ENCODE results near the gene SMARCD3. TPM values are rescaled to one million over a fixed set of nuclear protein-coding genes. Genes with fewer than 3 reads are reported as not detected.

Gene SMARCD3
- polyA plus RNA-seq, 1 donor: 80.6 TPM

DNA sequence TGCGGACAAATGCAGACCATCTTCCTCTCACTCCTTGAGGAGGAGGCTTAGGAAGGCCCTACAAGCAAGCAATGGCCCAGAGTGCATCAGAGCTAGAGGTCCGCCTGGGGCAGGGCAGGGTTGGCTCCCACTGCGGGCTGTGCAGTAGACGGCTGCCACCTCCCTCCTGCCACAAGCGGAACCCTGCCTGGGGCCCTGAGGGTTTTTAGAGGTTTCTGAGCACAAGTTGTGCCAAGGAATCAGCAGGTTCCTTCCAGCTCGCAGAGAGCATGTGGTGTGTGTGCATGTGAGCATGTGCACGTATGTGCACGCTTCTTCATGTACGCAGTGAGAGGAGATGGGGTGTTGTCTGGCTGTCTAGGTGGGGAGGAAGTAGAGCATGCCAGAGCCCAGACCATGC, 25.9 kb upstream of the SMARCD3 start:
- DNase-seq: no peak

- DNase-seq: no peak
Measured at GRCh38 chr7:151273651-151274390, 25.3 kb upstream of the SMARCD3 start.

GRCh38 chr7:151272877-151273276, 24.4 kb upstream of the SMARCD3 start:
- no peak for DNase-seq

- DNase-seq: no peak
Measured at GRCh38 chr7:151272405-151272804, 23.9 kb upstream of the SMARCD3 start.

GRCh38 chr7:151271699-151272355, 23.3 kb upstream of the SMARCD3 start:
- DNase-seq: no peak

DNA sequence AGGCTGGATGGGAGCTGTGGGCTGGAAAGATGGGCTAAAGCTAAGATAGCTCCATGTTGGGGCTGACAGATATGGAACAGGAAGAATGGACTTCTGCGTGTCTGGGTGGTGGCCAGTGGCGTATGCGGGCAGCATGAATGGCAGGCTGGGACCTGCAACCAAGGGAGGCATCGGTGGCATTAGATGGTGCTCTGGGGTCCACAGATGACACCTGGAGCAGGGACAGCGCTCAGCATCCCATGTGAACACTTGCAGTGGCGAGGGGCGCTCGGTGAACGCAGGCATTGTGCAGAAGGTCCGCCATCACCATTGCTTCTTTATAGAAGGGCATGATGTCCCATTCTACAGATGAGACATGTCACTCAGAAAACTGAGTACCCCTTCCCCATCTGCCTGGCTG, 21.0 kb upstream of the SMARCD3 start:
- no peak for DNase-seq

DNA sequence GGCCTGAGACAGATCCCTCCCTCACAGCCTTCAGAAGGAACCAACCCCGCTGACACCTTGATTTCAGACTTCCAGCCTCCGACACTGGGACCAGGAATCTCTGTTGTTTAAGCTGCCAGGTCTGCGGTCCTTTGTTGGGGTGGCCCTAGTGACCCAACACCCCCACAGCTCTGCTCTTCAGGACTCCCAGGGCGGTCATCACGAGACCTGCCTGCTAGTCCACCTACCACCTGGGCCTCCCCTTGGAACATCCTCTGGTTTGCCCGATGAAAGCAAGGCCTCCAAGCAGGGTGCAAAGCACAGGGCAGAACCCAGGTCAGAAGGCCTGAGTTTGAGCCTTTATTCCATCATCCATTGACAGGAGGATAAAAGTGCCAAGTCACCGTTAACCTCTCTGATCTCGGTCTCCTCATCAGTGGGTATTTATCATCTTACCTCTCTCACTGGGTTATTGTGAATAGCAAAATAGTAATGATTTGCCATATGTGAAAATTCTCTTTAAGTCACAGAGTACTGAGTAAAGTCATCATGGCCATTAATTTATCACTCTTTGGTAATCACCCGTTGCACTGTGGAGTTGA, 16.9 kb upstream of the SMARCD3 start:
- DNase-seq: no peak

DNA sequence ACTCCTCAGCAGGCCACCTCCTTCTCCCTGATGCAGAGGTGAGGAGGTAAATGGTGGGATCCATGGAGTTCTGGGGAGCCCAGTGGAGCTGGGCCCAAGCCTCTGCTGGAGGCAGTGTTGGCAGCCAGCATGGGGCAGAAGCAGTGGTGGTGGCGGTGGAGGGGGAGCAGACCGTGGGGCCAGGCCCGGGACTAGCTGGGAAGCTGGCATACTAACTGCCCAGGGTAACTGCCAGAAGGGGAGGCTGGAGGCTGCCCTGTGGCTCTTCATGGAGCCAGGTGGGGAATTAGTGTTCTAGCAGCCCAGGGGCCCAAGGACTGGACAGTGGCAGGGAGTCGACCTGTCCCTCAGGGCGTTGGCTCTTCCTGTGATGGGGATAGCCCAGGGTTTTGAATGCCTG, 16.1 kb upstream of the SMARCD3 start:
- DNase-seq: no peak

GRCh38 chr7:151261529-151261928, 13.0 kb upstream of the SMARCD3 start:
- no peak for DNase-seq

DNA sequence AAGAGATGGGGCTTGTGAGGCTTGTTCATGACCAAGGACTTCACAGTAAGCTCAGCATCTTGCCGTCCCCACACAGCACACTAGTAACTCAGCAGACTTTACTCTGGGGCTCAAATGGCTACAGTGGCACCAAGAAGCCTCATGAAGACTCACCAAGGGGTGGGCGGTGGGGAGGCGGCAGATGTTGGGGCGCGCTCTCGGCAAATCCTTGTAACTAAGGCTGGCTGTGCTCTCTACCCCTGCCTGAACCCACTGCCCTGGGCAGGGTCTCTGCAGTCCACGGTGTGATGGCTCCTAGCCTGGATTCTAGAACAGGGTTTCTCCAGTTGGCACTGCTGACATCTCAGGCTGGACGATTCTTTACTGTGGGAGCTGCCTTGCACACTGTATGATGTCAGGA, 12.4 kb upstream of the SMARCD3 start:
- DNase-seq: no peak

GRCh38 chr7:151260471-151260870, 12.0 kb upstream of the SMARCD3 start:
- DNase-seq: no peak

- DNase-seq: no peak
Measured at GRCh38 chr7:151257990-151258389, 9.5 kb upstream of the SMARCD3 start.

GRCh38 chr7:151256410-151257045, 8.0 kb upstream of the SMARCD3 start:
- DNase-seq: no peak

DNA sequence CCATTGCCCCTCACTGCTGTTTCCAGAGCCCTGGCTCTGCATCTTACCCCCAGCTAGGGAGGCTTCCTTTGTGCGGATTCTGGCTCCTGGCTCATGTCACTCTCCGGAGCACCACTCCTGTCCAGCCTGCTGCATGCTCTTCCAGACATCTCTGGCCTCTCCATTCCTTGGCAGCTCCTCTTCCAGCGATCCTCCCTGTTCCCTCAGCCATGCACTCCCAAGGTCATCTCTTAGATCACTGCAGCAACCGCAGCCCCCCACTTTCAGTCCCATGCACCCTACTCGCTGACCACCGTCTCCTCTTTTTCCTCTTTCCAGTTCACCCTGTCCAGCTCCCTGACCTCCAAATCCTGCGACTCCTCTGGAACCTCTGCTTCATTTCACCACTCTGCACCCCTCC, 6.9 kb upstream of the SMARCD3 start:
- DNase-seq: no peak

- DNase-seq: no peak
Measured at GRCh38 chr7:151254851-151255250, 6.4 kb upstream of the SMARCD3 start.

DNA sequence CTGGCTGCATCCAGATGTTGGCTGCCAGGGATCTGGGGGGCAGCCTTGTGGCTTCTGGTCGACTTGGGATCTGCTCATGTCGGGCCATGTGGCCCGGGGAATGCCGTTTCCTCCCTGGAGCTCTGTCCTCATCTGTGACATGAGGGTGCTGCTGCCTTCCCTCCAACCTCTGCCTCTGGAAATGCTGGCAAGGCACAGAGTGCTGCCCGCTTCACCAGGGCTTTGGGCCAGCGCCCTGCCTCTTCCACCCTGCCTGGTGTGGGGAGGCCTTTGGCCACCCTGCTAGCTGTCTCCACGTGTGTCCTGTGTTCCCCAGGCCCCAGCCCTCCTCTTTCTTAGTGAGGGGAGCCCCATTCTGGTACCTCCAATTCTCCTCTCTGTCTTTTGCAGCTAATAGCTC, 5.8 kb upstream of the SMARCD3 start:
- no peak for DNase-seq

DNA sequence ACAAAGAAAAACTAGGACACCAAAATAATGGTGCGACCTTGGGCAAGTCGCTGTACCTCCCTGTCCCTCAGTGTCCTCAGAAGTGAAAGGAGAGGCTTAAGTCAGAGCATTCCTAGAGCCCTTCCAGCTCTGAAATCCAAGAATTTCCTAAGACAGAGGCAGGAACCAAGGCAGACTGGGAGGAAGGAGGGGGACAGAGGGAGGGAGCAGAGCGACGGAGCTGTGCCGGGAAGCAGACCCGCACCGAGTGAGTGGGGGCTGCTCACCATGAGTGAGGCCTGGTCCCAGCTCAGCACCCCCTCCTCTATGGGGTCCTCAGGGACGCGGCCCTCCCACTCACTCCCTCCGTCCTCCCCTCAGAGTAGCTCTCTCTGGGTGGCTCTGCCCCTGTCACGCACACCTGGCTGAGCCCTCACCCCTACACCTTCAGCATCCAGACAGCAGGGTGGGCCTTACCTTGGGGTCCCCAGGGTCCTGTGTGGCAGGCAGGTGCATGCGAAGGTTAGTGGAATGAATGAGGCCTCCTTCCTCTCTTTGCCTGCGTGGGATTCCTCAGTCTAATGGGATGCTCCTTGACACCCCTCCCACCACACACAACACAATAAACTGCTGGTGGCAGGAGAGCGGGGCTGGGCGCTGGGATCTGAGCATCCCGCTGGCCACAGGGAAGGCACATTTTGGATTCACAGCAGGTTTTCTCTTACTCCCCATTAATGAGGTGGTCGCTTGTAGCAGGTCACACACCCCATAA, 4.6 kb upstream of the SMARCD3 start:
- DNase-seq: no peak

DNA sequence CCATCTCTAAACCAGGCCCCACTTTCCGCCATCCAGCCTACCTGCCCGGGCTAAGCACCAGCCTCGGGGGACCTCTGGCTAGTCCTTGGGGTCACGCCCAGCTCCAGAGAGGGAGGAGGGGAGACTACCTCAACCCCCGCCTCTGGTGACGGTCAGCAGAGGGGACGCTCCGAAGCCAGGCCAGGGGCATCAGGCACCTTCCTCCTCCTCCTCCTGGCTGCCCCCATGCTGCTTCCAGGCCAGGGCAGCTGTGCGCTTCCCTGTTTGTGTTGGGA, 4.0 kb upstream of the SMARCD3 start:
- no peak for DNase-seq

DNA sequence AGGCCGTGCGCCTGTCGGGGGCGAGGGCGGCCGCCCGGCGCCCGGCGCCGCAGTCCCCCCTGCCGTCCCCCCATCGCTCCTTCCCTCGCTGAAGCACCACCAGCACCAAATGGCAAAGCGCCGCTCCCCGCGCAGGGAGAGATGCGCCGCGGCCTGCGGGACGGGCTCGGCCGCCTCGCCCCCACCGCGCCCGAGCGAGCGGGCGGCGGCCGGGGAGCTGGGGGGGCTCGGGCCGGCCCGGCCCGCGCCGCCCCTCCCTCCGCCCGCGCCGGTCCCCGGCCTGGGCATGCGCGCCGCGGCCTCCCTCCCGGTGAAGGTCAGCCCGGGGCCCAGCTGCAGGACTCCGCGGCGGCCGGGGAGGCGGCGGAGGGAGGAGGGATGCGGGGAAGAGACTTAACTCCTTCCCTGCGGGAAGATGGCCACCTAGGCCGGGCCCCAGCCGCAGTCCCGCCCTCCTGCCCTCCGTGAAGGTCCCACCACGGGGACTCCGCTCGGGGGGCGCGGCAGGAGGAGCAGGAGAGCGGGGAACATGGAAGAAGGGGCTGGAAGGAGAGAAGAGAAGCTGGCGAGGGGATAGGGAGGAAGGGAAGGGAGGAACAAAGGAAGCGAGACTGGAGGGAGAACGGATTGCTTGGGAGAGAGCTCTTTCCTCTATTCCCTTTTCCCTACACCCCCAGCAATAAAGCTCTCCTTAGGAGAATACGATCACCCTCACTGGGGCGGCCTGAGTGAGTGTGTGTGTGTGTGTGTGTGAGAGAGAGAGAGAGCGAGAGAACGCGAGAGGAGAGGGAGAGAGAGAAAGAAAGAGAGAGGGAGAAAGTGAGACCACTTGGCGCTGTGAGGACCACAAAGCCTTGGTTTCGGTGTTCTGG, 3.4 kb upstream of the SMARCD3 start:
- DNase-seq: peak; percentile 74

- DNase-seq: no peak
Measured at GRCh38 chr7:151251328-151251688, 2.8 kb upstream of the SMARCD3 start.
